ENCODE measurements around the gene DIPK1A.

Gene DIPK1A

GRCh38 chr1:92953491-92953890, 7.8 kb downstream of the DIPK1A start:
- DNase-seq (ENCODE audit: low spot score), result no peak

GRCh38 chr1:92952714-92953113, 8.5 kb downstream of the DIPK1A start:
- no peak for DNase-seq (ENCODE audit: low spot score)

DNA sequence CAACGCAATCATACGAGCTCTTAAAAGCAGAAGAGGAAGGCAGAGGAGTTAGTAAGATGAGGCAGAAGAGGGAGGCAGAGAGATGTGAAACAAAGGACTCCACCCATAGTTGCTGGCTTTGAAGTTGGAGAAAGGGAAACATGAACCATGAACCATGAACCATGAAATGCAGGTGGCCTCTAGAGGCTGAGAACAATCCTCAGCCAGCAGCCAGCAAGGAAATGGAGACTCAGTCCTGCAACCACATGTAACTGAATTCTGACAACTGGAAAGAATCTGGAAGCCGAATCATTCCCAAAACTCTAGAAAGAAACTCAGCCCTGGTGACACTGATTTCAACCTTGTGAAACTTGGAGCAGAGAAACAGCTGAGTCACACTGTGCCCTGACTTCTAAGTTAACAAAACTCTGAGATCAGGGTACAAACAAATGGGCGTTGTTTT, 10.1 kb downstream of the DIPK1A start:
- peak; percentile 44 for DNase-seq (ENCODE audit: low spot score)

DNA sequence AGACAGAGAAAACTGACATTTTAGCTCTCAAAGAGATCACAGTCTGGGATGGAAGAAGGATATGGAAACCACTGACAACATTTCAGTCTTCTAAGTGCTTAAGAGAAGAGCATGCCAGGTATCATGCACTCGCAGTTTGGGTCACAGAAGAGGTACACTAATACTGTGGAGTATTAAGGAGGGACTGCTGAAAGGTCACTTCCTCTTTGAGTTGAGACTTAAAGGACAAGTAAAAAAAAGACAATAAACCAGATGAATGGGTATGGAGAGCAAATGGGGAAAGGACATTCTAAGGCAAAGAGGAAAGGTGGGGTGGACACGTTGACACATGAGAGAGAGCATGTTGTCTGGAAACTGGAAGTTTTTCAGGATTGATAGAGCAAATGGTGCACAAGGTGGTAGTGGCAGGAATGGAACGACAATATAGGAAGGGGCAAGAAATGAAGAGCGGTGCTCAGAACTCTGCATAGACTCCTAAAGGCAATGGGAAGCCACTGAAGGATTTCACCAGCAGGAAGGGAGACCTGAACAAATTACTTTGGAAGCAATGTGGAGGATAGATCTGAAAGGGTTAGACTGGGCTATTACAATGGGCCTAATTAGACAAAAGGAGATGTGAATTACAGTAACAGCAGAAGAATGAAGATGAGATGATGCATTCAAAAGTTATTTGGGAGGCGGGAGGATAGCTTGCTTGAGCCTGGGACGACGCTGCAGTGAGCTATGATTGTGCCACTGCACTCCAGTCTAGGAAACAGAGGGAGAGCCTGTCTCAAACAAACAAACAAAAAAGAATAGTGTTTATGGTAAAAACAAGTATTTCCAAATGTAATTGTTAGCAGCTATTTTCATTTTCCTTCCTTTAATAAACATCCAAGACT, 11.1 kb downstream of the DIPK1A start:
- peak; percentile 51 for DNase-seq (ENCODE audit: low spot score)

DNA sequence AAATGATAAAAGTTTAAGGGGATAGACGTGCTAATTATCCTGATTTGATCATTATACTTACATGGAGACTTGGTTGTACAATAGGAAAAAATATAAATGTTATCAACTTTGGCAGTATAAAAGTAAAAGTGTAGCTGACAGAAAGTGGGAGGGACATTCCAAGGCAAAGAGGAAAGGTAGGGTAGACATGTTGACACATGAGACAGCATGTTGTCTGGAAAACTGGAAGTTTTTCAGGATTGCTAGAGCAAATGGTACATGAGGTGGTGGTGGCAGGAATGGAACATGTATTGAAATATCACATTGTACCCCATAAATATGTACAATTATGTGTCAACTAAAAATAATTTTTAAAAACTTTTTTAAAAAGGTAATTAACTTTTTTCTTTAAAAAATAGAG, 13.2 kb downstream of the DIPK1A start:
- no peak for DNase-seq (ENCODE audit: low spot score)

- DNase-seq (ENCODE audit: low spot score), result no peak
Measured at GRCh38 chr1:92945748-92946270, 15.5 kb downstream of the DIPK1A start.

DNA sequence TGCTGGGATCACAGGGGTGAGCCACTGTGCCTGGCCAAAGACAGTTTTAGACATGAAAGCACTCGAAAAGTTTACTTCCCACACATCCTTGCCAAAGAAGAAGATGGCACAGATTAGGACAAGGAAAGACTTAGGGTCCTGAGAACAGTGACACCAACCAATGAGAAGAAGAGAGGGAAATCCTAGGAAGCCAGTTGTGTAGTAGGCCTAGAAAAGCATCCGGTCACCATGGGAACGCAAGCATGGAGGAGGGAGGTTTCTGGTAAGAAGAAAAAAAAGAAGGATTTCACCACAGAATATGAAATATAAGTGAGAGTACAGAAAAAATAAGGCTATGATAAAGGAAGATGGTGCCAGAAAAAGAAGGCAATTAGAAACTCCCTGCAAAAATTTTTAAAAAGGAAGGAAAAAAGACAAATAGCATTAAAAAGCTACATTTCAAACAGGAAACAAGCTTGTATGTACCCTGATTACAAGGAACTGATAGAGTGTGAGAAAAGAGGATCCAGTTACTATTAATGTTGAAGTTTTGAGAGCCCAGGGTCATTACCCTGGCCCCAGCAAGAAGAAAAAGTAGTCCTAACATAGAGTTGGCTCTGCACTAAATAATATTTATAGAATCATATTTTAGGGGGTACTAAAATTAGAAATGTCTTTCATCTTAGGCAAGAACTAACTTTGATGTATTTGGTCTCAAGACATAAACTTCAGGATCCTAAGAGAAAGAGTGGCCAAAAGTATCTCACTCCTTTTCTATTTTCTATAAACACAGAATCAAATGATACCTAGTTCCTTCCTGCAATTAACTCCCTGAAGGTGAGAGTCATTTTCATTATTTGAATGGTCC, 16.1 kb downstream of the DIPK1A start:
- DNase-seq (ENCODE audit: low spot score), result no peak

DNA sequence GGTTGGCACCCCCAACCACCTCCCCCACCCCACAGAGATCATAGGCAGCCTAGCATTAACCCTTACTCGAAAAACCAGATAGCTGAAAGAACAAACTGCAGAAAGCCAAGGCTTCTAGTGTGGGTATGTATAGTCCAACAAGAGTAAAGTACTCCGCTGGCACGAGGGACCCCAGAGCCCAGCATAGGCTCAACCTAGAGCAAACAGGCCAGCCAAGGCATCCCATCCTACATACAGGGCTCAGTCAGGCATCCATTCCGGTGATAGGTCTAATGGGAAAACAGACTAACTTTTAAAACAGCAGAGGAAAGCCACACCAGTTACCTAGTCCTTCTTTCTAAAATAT, 17.8 kb downstream of the DIPK1A start:
- DNase-seq (ENCODE audit: low spot score), result no peak

GRCh38 chr1:92940541-92940940, 20.7 kb downstream of the DIPK1A start:
- peak; percentile 29 for DNase-seq (ENCODE audit: low spot score)

DNA sequence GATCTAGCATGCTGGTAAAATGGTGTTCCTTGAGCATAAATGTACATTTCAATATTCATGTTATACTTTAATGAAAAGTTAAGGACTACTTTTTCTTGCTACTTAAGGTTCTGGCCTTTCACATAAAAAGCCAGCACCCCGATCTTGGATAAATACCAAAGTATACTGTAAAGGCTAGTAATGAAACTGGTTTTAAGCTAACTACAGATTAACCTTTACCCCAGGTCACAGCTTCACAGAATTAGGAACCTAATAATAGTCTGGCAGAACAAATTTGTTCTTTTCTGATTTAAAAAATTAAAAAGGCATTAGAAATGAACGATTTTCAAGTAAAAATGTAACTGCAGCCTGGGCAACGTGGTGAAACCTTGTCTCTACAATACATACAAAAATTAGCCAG, 23.5 kb downstream of the DIPK1A start:
- DNase-seq (ENCODE audit: low spot score), result no peak

DNA sequence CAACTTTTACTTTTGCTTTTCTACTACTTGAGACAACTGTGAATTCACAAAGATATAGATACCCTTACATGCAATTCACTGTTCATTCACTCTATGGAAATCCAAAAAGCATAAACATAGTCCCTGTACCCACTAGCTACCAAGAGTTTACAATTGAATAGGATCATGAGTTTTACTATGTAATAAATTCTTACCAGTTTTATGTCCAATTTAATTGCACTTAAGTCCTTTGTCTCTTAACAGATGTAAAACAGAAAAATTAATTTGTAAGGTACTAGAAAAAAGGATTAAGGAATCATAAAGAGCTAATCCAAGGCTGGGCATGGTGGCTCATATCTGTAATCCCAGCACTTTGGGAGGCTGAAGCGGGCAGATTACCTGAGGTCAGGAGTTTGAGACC, 24.4 kb downstream of the DIPK1A start:
- no peak for DNase-seq (ENCODE audit: low spot score)

DNA sequence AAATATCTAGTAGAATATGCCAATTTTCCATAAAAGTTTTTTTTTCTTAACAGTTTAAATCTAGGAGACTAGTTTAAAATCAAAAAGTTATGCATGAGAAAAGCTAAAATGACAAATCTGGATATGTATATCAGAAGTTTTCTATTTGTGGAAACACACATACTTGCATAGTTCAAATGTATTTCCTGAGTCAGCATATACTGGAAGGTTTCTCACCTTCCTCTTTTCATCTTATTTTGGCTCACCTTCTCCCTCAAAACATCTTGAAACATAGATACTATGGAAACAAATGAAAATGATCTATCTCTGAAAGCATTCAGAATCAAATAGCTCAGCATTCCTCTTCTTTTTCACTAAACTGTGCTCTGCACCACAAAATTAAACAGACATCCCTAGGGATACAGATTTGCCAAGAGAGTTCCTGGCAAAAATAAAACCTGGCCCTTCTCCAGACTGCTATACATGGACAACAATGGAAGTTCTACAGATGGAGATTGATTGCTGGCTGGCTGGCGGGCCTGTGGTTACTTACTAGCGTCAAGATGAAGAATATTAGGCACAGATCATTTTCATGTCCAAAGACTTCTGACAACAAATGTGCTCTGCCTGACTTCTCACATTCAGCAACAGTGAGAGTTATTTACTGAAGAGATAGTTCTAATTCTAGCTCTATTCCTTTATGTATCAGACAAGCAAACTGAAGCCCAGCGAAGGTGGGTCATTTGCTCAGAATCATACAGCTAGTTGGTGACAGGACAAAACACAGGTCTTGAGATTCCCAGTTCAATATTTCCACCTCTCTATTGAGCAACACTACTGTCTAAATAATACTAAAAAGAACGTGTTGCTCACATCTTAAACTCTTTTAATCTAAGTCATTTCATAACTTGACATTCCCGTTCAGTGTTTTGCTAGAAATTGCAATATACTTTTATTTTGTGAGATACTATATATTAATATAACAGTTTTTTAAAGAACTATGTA, 26.6 kb downstream of the DIPK1A start:
- DNase-seq (ENCODE audit: low spot score), result peak; percentile 63

DNA sequence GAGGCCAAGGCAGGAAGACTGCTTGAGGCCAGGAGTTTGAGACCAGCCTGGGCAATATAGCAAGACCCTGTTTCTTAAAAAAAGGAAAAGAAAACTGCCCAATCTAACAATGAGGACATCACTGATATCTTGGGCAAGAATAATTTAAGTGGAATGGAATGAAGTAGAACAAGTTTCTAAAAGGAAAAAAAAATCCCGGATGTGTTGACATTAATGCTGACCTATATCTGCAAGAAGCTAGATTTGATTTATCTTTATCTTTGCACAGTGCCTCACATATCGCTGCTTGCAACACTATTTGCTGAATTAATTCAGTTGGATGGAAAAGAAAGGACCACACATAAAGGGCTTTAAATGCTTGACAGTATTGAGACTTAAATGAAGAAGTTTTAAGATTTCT, 27.8 kb downstream of the DIPK1A start:
- DNase-seq (ENCODE audit: low spot score), result peak; percentile 44

DNA sequence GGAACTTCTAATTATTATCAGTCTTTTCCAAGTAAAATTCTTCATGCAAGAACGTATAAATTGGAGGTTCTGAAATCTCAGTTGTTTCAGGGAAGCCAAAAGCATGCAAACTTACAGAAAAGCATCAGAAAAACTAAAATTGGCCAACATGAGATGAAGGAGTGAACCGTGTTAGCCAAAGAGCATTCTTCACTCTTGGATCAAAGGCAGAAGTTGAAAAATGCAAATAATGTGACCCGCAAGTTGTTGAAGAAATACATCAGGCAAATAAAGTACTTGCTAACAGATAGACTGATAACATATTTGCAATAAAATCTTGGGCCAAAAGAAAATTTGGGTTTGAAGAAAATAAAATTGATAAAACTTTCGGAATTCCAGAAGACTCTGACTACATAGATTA, 29.6 kb downstream of the DIPK1A start:
- no peak for DNase-seq (ENCODE audit: low spot score)

DNA sequence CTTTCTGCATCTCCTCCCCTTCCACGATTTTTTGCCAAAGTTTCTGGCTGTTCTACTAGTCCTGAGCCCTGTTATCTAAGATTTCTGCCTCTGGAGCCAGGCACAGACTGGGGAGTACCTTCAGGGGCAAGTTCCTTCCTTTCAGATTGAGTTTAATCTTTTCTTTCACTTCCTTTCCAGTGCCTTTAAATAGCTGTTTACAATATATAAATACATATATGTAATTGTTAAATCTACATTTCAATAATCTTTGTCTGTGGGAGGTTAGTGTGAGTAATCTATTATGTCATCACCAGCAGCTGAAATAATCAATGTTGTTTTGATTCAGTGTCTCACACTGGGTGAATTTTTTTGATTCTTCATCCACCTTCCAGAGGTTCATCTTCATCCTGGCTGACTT, 31.8 kb downstream of the DIPK1A start:
- no peak for DNase-seq (ENCODE audit: low spot score)

DNA sequence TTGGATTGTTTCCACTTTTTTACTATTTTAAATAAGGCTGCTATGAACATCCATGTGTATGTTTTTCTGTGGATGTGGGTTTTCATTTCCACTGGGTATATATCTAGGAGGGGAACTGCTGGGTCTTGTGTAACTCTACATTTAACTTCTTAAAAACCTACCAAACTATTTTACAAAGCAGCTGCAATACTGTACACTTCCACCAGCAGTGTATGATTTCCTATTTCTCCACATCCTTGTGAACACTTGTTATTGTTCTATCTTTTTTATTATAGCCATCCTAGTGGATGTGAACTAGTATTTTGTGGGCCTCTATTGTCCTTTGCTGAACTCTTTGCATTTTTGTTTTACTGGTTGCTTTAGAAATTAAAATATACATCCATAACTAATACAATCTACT, 33.4 kb downstream of the DIPK1A start:
- no peak for DNase-seq (ENCODE audit: low spot score)

DNA sequence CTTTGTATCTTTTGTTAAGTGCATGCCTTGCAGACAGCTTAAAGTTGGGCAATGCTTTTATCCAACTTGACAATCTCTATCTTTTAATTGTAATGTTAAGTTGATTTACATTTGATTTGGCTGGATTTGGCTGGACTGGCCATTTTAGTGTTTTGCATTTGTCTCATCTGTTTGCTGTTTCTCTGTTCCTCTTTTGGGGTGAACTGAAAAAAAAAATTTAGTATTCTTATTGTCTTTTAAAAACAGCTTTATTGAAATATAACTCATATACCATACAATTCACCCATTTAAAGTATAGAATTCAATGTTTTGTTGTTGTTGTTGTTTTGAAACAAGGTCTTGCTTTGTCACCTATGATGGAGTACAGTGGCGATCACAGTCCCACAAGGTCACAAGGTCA, 34.4 kb downstream of the DIPK1A start:
- DNase-seq (ENCODE audit: low spot score), result no peak

DNA sequence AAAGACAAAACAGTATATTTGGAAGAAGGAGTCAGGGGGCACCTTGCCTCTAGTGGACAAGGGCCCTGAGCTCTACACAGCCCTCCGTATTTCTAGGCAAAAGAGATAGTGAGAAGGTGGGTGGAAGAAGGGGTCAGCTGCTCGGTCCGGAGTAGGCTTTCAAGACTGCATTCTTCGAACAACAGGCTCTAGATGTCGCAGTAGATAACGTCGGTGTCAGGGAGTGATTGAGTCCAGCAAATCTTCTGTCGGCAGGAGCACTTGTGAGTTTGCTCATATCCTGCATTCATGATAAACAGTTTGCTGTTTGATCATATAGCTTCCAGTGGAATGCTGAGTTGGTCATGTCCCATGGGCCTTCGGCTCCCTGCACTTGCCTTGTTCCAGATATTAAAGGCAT, 36.8 kb downstream of the DIPK1A start:
- no peak for DNase-seq (ENCODE audit: low spot score)

DNA sequence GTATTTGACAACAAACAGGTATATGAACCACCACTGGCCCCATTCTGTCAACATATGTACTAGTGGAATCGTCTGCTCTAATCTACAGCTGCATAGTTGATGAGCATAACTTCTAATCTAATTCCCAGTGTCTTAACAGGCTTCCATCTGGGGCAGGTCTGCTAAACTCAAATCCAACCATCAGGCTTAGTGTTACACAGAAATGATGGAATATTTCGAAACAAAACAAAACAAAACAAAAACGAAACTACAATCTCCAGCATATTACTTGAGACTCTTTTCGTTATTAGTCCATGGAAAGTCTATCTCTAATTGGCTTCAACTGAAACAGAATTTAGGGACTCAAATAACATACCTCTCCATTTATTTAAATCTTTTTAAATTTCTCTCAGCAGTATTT, 37.6 kb downstream of the DIPK1A start:
- peak; percentile 46 for DNase-seq (ENCODE audit: low spot score)

- peak; percentile 75 for DNase-seq (ENCODE audit: low spot score)
Measured at GRCh38 chr1:92922356-92923035, 38.8 kb downstream of the DIPK1A start.

All from GM03348 (cell line).